Keratinocyte (primary cell): ENCODE data around the gene ZNF836. TPM values are rescaled to one million over a fixed set of nuclear protein-coding genes. Genes with fewer than 3 reads are reported as not detected.
A peak's percentile ranks its signal among the peaks of the same experiment; 100 is the strongest.

Experiments
- DNase-seq: peaks from one replicate; pipeline ENCODE4 v3.0.0-alpha.2; 2011; ENCODE audit warnings: low read depth, missing footprints, low spot score
- FAIRE-seq: peaks from 2 replicates; lab custom pipeline; 2011; peaks lifted over from hg19 to GRCh38; lab: Jason Lieb, UNC
- H2AFZ ChIP-seq: 2 replicates; pipeline ENCODE4 v1.6.0; 2012; ENCODE audit warnings: low read length, control low read depth, inconsistent platforms; ENCODE audit not compliant: control insufficient read depth
- H3K27ac ChIP-seq: 2 replicates; pipeline ENCODE4 v1.5.1; 2011; ENCODE audit warnings: low read length; ENCODE audit not compliant: control insufficient read depth, insufficient read depth
- H3K27me3 ChIP-seq: 3 replicates; pipeline ENCODE4 v1.6.0; 2011; ENCODE audit warnings: low read length; ENCODE audit not compliant: control insufficient read depth, insufficient read depth; ENCODE audit errors: extremely low read depth
- H3K36me3 ChIP-seq, 2 experiments: 2 replicates in 1 of 2; 3 replicates in 1 of 2; pipeline ENCODE4 v1.5.1; 2011; ENCODE audit warnings: low read length in 2 of 2, mild to moderate bottlenecking in 1 of 2; ENCODE audit not compliant: control insufficient read depth in 2 of 2, insufficient read depth in 2 of 2; ENCODE audit errors: extremely low read depth in 1 of 2
- H3K4me1 ChIP-seq: 3 replicates; pipeline ENCODE4 v1.5.1; 2011; ENCODE audit warnings: low read length; ENCODE audit not compliant: control insufficient read depth, insufficient read depth; ENCODE audit errors: extremely low read depth
- H3K4me2 ChIP-seq: 3 replicates; pipeline ENCODE4 v1.6.0; 2011; ENCODE audit warnings: low read depth, low read length; ENCODE audit not compliant: control insufficient read depth, insufficient read depth; ENCODE audit errors: extremely low read depth
- H3K4me3 ChIP-seq, 3 experiments: fragments of 200-600 bp in 1 of 3; sonication (generic) in 1 of 3; 2 replicates in 2 of 3; 3 replicates in 1 of 3; pipeline ENCODE4 v1.5.1; 2011 to 2016; ENCODE audit warnings: low read length in 3 of 3, mild to moderate bottlenecking in 3 of 3, control low read depth in 2 of 3, inconsistent platforms in 1 of 3, low read depth in 1 of 3, mixed read lengths in 1 of 3, mixed run types in 1 of 3, moderate library complexity in 1 of 3; ENCODE audit not compliant: control insufficient read depth in 2 of 3, insufficient read depth in 2 of 3; ENCODE audit errors: extremely low read depth in 1 of 3
- H3K79me2 ChIP-seq: 2 replicates; pipeline ENCODE4 v1.6.0; 2012; ENCODE audit warnings: low read length; ENCODE audit not compliant: control insufficient read depth, insufficient read depth
- H3K9ac ChIP-seq: 3 replicates; pipeline ENCODE4 v1.6.0; 2011; ENCODE audit warnings: low read length; ENCODE audit not compliant: control insufficient read depth, insufficient read depth; ENCODE audit errors: extremely low read depth
- H3K9me1 ChIP-seq: 3 replicates; pipeline ENCODE4 v1.6.0; 2011; ENCODE audit warnings: low read length; ENCODE audit not compliant: control insufficient read depth, insufficient read depth; ENCODE audit errors: extremely low read depth
- H3K9me3 ChIP-seq: 2 replicates; pipeline ENCODE4 v1.5.1; 2012; ENCODE audit warnings: low read depth, low read length; ENCODE audit not compliant: control insufficient read depth
- H4K20me1 ChIP-seq: 3 replicates; pipeline ENCODE4 v1.6.0; 2011; ENCODE audit warnings: low read length; ENCODE audit not compliant: control insufficient read depth, insufficient read depth; ENCODE audit errors: extremely low read depth
- CTCF ChIP-seq, 3 experiments: IDR thresholded peaks in 1 of 3; conservative IDR thresholded peaks in 1 of 3; optimal IDR thresholded peaks in 1 of 3; 2 replicates in 2 of 3; 3 replicates in 1 of 3; pipeline versions ENCODE3 to v1.5.1; 2011; ENCODE audit warnings: low read length in 3 of 3, mild to moderate bottlenecking in 3 of 3, moderate library complexity in 2 of 3, control low read depth in 1 of 3, inconsistent platforms in 1 of 3; ENCODE audit not compliant: insufficient read depth in 2 of 3; ENCODE audit errors: extremely low read depth in 1 of 3
- EZH2 ChIP-seq: IDR thresholded peaks from one replicate; pipeline ENCODE4 v1.6.1; 2012; ENCODE audit warnings: inconsistent platforms, mild to moderate bottlenecking, low read length, moderate library complexity
- dilution Hi-C: fragments of 300-500 bp; cut with MboI; formaldehyde crosslinking; loops from one replicate; pipeline ENCODE4 v1.7.0; 2020; ENCODE audit warnings: low sequenced_read_pairs; ENCODE audit not compliant: extremely low pct_ligation_motif_present
- polyA minus RNA-seq, 3 experiments: library from RNA; depleted of rRNA, polyadenylated mRNA; stranded (reverse); fragments of >200 nt; gene quantifications; 1 replicate in 1 of 3; 2 replicates in 1 of 3; 3 replicates in 1 of 3; pipeline ENCODE4 v1.2.3, GENCODE V29; 2011
- polyA plus RNA-seq, 5 experiments: library from polyadenylated mRNA; depleted of rRNA in 3 of 5; stranded (reverse) in 3 of 5; stranded (forward) in 1 of 5; unstranded in 1 of 5; fragments of >200 nt; gene quantifications; 1 replicate in 1 of 5; 2 replicates in 3 of 5; 3 replicates in 1 of 5; pipeline versions ENCODE4 v1.2.1 to v1.2.3, GENCODE V29; 2011 to 2012; ENCODE audit warnings: missing spikeins in 2 of 5, low read depth in 1 of 5, low replicate concordance in 1 of 5

Gene ZNF836
- polyA plus RNA-seq (3.3 to 5.0 TPM (median 3.8 TPM) in 3 replicates), polyA minus RNA-seq (5.6 to 11.5 TPM (median 6.5 TPM) in 3 replicates)
- polyA plus RNA-seq (2011; ENCODE audit: low read depth) = 2.8 TPM
- 3.3 and 4.4 TPM in 2 replicates for polyA plus RNA-seq (2011; cell fraction: cytosol; rRNA removed)
- polyA plus RNA-seq (2011; cell fraction: nucleus; rRNA removed) = 7.9 and 9.8 TPM in 2 replicates
- 7.0 and 13.3 TPM in 2 replicates for polyA plus RNA-seq (2012; ENCODE audit: low replicate concordance)
- polyA minus RNA-seq (2011; cell fraction: cytosol; rRNA and poly(A)+ RNA removed) = 1.9 TPM
- 5.8 and 10.9 TPM in 2 replicates for polyA minus RNA-seq (2011; cell fraction: nucleus; rRNA and poly(A)+ RNA removed)

GRCh38 chr19:52171321-52172169 is at the start of gene ZNF836:
Gene ZNF836 (minus strand): TSS chr19:52171621. CDS start chr19:52168072, 3,549 bp downstream.
- FAIRE-seq (peak; percentile 68), DNase-seq (peak; percentile 23)
- no peaks in the 10 kb centered on the region for H3K9me1 ChIP-seq
- H3K4me2 ChIP-seq = peak within 1 kb of the TSS; percentile 94
- H3K79me2 ChIP-seq = peaks cover 6% of the 10 kb centered on the region
- no peaks in the 10 kb centered on the region for H3K9me3 ChIP-seq
- H2AFZ ChIP-seq = peak within 1 kb of the TSS; percentile 97
- peak within 1 kb of the TSS; percentile 79 for H3K27ac ChIP-seq
- H3K4me1 ChIP-seq = peaks cover 3% of the 10 kb centered on the region
- H3K9ac ChIP-seq = peak within 1 kb of the TSS; percentile 93
- peaks cover 2 to 5% of the 10 kb centered on the region in 2 experiments for H3K36me3 ChIP-seq
- no peaks in the 10 kb centered on the region for H4K20me1 ChIP-seq
- H3K4me3 ChIP-seq = peak within 1 kb of the TSS; percentile 86 to 98 (median 97)
- no peak for TF ChIP-seq EZH2
- TF ChIP-seq CTCF (optimal IDR thresholded peaks at IDR 0.05 in 1 of 3, IDR thresholded peaks at IDR 0.05 in 1 of 3, conservative IDR thresholded peaks at IDR 0.05 in 1 of 3; ENCODE audit: extremely low read depth in 1 of 3, insufficient read depth in 2 of 3, low read length in 3 of 3) = no peak
- dilution Hi-C loops = no loop called here
- H3K27me3 ChIP-seq = no peaks in the 10 kb centered on the region

GRCh38 chr19:52221031-52221430 is 49.6 kb upstream of the ZNF836 start:
- TF ChIP-seq EZH2 (no peak), CTCF (optimal IDR thresholded peaks at IDR 0.05 in 1 of 3, IDR thresholded peaks at IDR 0.05 in 1 of 3, conservative IDR thresholded peaks at IDR 0.05 in 1 of 3; ENCODE audit: extremely low read depth in 1 of 3, insufficient read depth in 2 of 3, low read length in 3 of 3) (no peak)
- no peaks in the 10 kb centered on the region for H3K4me1 ChIP-seq
- FAIRE-seq (no peak), DNase-seq (no peak)
- H3K79me2 ChIP-seq = no peaks in the 10 kb centered on the region
- no peaks in the 10 kb centered on the region for H3K27me3 ChIP-seq
- no peak overlapping the region for H3K4me2 ChIP-seq
- H3K36me3 ChIP-seq = peaks cover 54 to 66% of the 10 kb centered on the region in 2 experiments
- no peak overlapping the region for H3K4me3 ChIP-seq
- H2AFZ ChIP-seq = no peak overlapping the region
- no peaks in the 10 kb centered on the region for H3K9me3 ChIP-seq
- H3K9me1 ChIP-seq = peaks cover 3% of the 10 kb centered on the region
- dilution Hi-C loops = no loop called here
- no peak overlapping the region for H3K27ac ChIP-seq
- H4K20me1 ChIP-seq = no peaks in the 10 kb centered on the region
- no peak overlapping the region for H3K9ac ChIP-seq
